ENCODE data around the gene KDM1A.

The KDM1A gene

GRCh38 chr1:23124259-23125026, 105.2 kb downstream of the KDM1A start:
- H3K4me3 ChIP-seq: no peak overlapping the region
- H3K27ac ChIP-seq: no peak overlapping the region

GRCh38 chr1:23125489-23125888, 106.2 kb downstream of the KDM1A start:
- H3K27ac ChIP-seq: peak overlapping the region in 1 of 21 experiments; percentile 19
- H3K4me3 ChIP-seq: no peak overlapping the region

GRCh38 chr1:23126200-23126599, 106.9 kb downstream of the KDM1A start:
- Histone ChIP-seq H3K27ac (peak overlapping the region in 3 of 21 experiments; percentile 1 to 29 (median 19)), H3K4me3 (no peak overlapping the region)

GRCh38 chr1:23126801-23127200, 107.5 kb downstream of the KDM1A start:
- Histone ChIP-seq H3K27ac (no peak overlapping the region), H3K4me3 (no peak overlapping the region)

- Histone ChIP-seq H3K4me3 (no peak overlapping the region), H3K27ac (no peak overlapping the region)
Measured at GRCh38 chr1:23129846-23130245, 110.6 kb downstream of the KDM1A start.

- no peak overlapping the region for H3K27ac ChIP-seq
- H3K4me3 ChIP-seq: no peak overlapping the region
Measured at GRCh38 chr1:23132033-23132432, 112.8 kb downstream of the KDM1A start.

All from skin epidermis (tissue), 12 donors.